DOHH2 (cell line): ENCODE results near the gene GALNT17.

Source experiments
- H3F3A ChIP-seq: fragments of 200-600 bp; sonication (generic), shearing (Covaris generic); 2 replicates; pipeline ENCODE4 v1.6.0; 2016; ENCODE audit warnings: antibody characterized with exemption, mild to moderate bottlenecking; ENCODE audit not compliant: control insufficient read depth, insufficient read depth
- H3K27ac ChIP-seq: fragments of 200-600 bp; sonication (generic); 2 replicates; pipeline ENCODE4 v1.5.1; 2014; ENCODE audit warnings: low read depth, mild to moderate bottlenecking, low read length, moderate library complexity
- H3K27me3 ChIP-seq: fragments of 200-600 bp; sonication (generic); 2 replicates; pipeline ENCODE4 v1.6.1; 2014; ENCODE audit warnings: mild to moderate bottlenecking, low read length, mixed read lengths; ENCODE audit not compliant: control insufficient read depth
- H3K36me3 ChIP-seq: fragments of 200-600 bp; sonication (generic); 2 replicates; pipeline ENCODE4 v1.6.1; 2014; ENCODE audit warnings: mild to moderate bottlenecking, low read length, moderate library complexity, mixed read lengths; ENCODE audit not compliant: control insufficient read depth
- H3K4me1 ChIP-seq: fragments of 200-600 bp; sonication (generic); 2 replicates; pipeline ENCODE4 v1.6.1; 2014; ENCODE audit warnings: mild to moderate bottlenecking, low read length, mixed read lengths; ENCODE audit not compliant: control insufficient read depth
- H3K4me2 ChIP-seq: fragments of 200-600 bp; sonication (generic); 2 replicates; pipeline ENCODE4 v1.6.0; 2014; ENCODE audit warnings: mild to moderate bottlenecking, low read length, moderate library complexity
- H3K4me3 ChIP-seq: fragments of 200-600 bp; sonication (generic); 2 replicates; pipeline ENCODE4 v1.5.1; 2014; ENCODE audit warnings: mild to moderate bottlenecking, low read length, mixed read lengths
- H3K79me2 ChIP-seq: fragments of 200-600 bp; sonication (generic); 2 replicates; pipeline ENCODE4 v1.6.1; 2014; ENCODE audit warnings: mild to moderate bottlenecking, low read length, mixed read lengths; ENCODE audit not compliant: control insufficient read depth
- H3K9me2 ChIP-seq: fragments of 200-600 bp; sonication (generic); replicated peaks from 2 replicates; pipeline ENCODE4 v1.6.1; 2014; ENCODE audit warnings: mild to moderate bottlenecking, low read length, mixed read lengths; ENCODE audit not compliant: control insufficient read depth
- H3K9me3 ChIP-seq: fragments of 200-600 bp; sonication (generic); 2 replicates; pipeline ENCODE4 v1.6.1; 2014; ENCODE audit warnings: antibody characterized with exemption, low read length, mixed read lengths; ENCODE audit not compliant: control insufficient read depth, insufficient read depth
- H4K20me1 ChIP-seq: fragments of 200-600 bp; sonication (generic); 2 replicates; pipeline ENCODE4 v1.6.0; 2014; ENCODE audit warnings: low read depth, mild to moderate bottlenecking, antibody characterized with exemption, low read length, moderate library complexity; ENCODE audit not compliant: control insufficient read depth, insufficient read depth
- CTCF ChIP-seq: fragments of 200-600 bp; sonication (generic); IDR thresholded peaks from one replicate; pipeline ENCODE4 v1.5.1; 2014; ENCODE audit warnings: antibody characterized with exemption, mild to moderate bottlenecking, low read depth, low read length; ENCODE audit not compliant: poor library complexity, severe bottlenecking
- EZH2phosphoT487 ChIP-seq: fragments of 200-600 bp; sonication (generic); IDR thresholded peaks from 2 replicates; pipeline ENCODE4 v1.6.1; 2017; ENCODE audit warnings: borderline replicate concordance, mild to moderate bottlenecking, antibody characterized with exemption, low read length, moderate library complexity, mixed read lengths

Gene GALNT17

DNA sequence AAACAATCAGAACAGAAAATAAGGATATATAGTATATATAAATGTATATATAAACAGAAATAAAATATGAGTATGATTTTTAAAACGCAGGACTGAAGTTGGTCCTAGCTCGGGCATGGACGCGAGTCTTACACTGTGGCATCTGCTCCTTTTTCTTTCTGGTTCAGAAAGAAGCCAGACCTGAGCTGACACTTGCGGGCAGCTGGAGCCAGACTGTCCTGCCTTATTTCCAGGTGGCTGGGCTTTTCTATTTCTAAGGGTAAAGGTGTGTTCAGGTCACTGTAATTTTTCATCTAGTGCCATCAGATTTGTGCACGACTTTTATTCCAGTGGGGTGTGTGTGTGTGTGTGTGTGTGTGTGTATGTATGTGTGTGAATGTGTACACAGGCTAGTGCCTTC is 166.4 kb downstream of the GALNT17 start:
- Histone ChIP-seq H3K27ac (no peak overlapping the region), H4K20me1 (no peaks in the 10 kb centered on the region), H3K36me3 (no peaks in the 10 kb centered on the region), H3K79me2 (no peaks in the 10 kb centered on the region), H3K4me2 (no peak overlapping the region), H3K4me1 (no peaks in the 10 kb centered on the region), H3K4me3 (no peak overlapping the region), H3K9me2 (no peaks in the 10 kb centered on the region), H3K27me3 (no peaks in the 10 kb centered on the region), H3F3A (no peaks in the 10 kb centered on the region), H3K9me3 (no peaks in the 10 kb centered on the region)
- no peak for TF ChIP-seq EZH2phosphoT487
- TF ChIP-seq CTCF, result no peak

DNA sequence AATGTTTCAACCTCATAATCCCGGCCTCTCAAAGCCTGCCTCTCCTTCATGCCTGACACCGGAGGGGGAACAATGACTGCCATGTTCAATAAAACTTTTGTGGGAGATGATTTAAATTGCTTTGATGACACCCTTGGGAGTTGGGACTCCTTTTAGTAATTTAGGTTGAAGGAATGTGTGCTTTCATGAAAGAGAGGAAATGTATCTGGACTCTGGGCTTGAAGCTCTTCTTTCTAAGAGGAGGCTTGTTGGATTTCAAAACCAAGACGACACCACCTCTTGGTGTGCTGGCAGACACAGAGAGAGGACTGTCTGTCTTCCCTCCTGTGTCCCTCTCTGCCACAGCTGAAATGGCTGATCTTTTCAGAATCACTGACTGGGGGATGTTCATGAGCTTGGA is 168.1 kb downstream of the GALNT17 start:
- no peaks in the 10 kb centered on the region for H3K36me3 ChIP-seq
- TF ChIP-seq EZH2phosphoT487 (no peak), CTCF (no peak)
- H4K20me1 ChIP-seq, result no peaks in the 10 kb centered on the region
- no peak overlapping the region for H3K27ac ChIP-seq
- no peak overlapping the region for H3K4me3 ChIP-seq
- H3K9me2 ChIP-seq, result no peaks in the 10 kb centered on the region
- H3K79me2 ChIP-seq, result no peaks in the 10 kb centered on the region
- no peak overlapping the region for H3K4me2 ChIP-seq
- H3K27me3 ChIP-seq, result no peaks in the 10 kb centered on the region
- H3F3A ChIP-seq, result no peaks in the 10 kb centered on the region
- no peaks in the 10 kb centered on the region for H3K9me3 ChIP-seq
- no peaks in the 10 kb centered on the region for H3K4me1 ChIP-seq

GRCh38 chr7:71300603-71301002 is 168.7 kb downstream of the GALNT17 start:
- TF ChIP-seq CTCF, result no peak
- no peak for TF ChIP-seq EZH2phosphoT487
- Histone ChIP-seq H3F3A (no peaks in the 10 kb centered on the region), H3K4me1 (no peaks in the 10 kb centered on the region), H3K79me2 (no peaks in the 10 kb centered on the region), H3K9me2 (no peaks in the 10 kb centered on the region), H3K27ac (no peak overlapping the region), H3K4me3 (no peak overlapping the region), H3K9me3 (no peaks in the 10 kb centered on the region), H3K27me3 (no peaks in the 10 kb centered on the region), H4K20me1 (no peaks in the 10 kb centered on the region), H3K36me3 (no peaks in the 10 kb centered on the region), H3K4me2 (no peak overlapping the region)

DNA sequence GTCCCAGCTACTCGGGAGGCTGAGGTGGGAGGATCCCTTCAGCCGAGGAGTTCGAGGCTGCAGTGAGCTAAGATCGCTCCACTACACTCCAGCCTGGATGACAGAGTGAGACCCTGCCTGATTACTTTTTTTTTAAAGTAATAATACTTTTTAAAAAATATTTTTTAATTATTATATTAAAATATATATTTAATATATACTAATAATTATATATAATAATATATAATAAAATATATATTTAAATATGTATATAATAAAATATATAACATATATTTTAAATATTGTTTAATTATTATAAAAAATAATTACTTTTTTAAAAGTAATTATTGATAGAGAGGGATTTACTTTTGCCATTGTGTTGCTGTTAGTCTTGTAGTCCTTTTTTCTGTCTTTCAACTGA is 169.2 kb downstream of the GALNT17 start:
- H4K20me1 ChIP-seq, result no peaks in the 10 kb centered on the region
- no peaks in the 10 kb centered on the region for H3K9me3 ChIP-seq
- H3K4me2 ChIP-seq, result no peak overlapping the region
- H3K4me1 ChIP-seq, result no peaks in the 10 kb centered on the region
- no peaks in the 10 kb centered on the region for H3F3A ChIP-seq
- H3K27ac ChIP-seq, result no peak overlapping the region
- H3K27me3 ChIP-seq, result no peaks in the 10 kb centered on the region
- TF ChIP-seq EZH2phosphoT487 (no peak), CTCF (no peak)
- no peak overlapping the region for H3K4me3 ChIP-seq
- no peaks in the 10 kb centered on the region for H3K9me2 ChIP-seq
- no peaks in the 10 kb centered on the region for H3K79me2 ChIP-seq
- no peaks in the 10 kb centered on the region for H3K36me3 ChIP-seq
